GM12878 (cell line): ENCODE data around the gene OR52E2. TPM values are rescaled to one million over a fixed set of nuclear protein-coding genes. Genes with fewer than 3 reads are reported as not detected.

Source experiments
- ATAC-seq: fragments of 200-7000 bp; cut with Tn5 transposase; 3 replicates; pipeline ENCODE4 v1.9.1; 2020; ENCODE audit warnings: mild to moderate bottlenecking, moderate library complexity
- BruUV-seq: library from RNA; stranded (reverse); fragments of 400-500 nt; replicated peaks from 2 replicates; lab custom pipeline; 2021; lab: Mats Ljungman, UMichigan
- CTCF ChIA-PET: fragments of 300-600 bp; sonication (Branson Sonifier 250); formaldehyde crosslinking; extraction: SDS; loops from one replicate; lab custom pipeline; 2021; ENCODE audit warnings: inconsistent platforms; lab: Yijun Ruan, JAX
- POLR2A ChIA-PET: fragments of 350-600 bp; formaldehyde crosslinking; extraction: SDS; loops from one replicate; lab custom pipeline; 2021; ENCODE audit warnings: inconsistent platforms; lab: Charles Lee
- RAD21 ChIA-PET: fragments of 300-600 bp; sonication (Branson Sonifier 250); formaldehyde crosslinking; loops from one replicate; lab custom pipeline; 2023; ENCODE audit warnings: antibody characterized with exemption; ENCODE audit not compliant: unreplicated experiment; lab: Charles Lee
- SMC1A ChIA-PET: fragments of 300-600 bp; sonication (Branson Sonifier 250); formaldehyde crosslinking; loops from one replicate; lab custom pipeline; 2023; ENCODE audit not compliant: unreplicated experiment, uncharacterized antibody; lab: Charles Lee
- DNase-seq: peaks from one replicate; pipeline ENCODE4 v3.0.0-alpha.2; 2011; ENCODE audit warnings: low read depth, low spot score
- FAIRE-seq: peaks from 3 replicates; lab custom pipeline; 2011; peaks lifted over from hg19 to GRCh38; lab: Jason Lieb, UNC
- H2AFZ ChIP-seq: 2 replicates; pipeline ENCODE4 v1.6.0; 2011; ENCODE audit warnings: low read depth, low read length, control low read depth; ENCODE audit not compliant: control insufficient read depth
- H3K27ac ChIP-seq: 2 replicates; pipeline ENCODE4 v1.5.1; 2011; ENCODE audit warnings: control low read depth; ENCODE audit not compliant: control insufficient read depth, insufficient read depth
- H3K27me3 ChIP-seq, 2 experiments: replicated peaks in 1 of 2; 2 replicates each; pipeline versions ENCODE4 v1.6.0 to v1.6.1; 2011; ENCODE audit warnings: low read length in 1 of 2; ENCODE audit not compliant: control insufficient read depth in 2 of 2, insufficient read depth in 2 of 2
- H3K36me3 ChIP-seq, 2 experiments: 2 replicates each; pipeline ENCODE4 v1.5.1; 2011; ENCODE audit warnings: low read length in 1 of 2; ENCODE audit not compliant: control insufficient read depth in 2 of 2, insufficient read depth in 2 of 2
- H3K4me1 ChIP-seq: 2 replicates; pipeline ENCODE4 v1.6.1; 2011; ENCODE audit warnings: mild to moderate bottlenecking, low read length, moderate library complexity, mixed read lengths; ENCODE audit not compliant: control insufficient read depth, insufficient read depth
- H3K4me2 ChIP-seq: 2 replicates; pipeline ENCODE4 v1.6.0; 2011; ENCODE audit warnings: control low read depth; ENCODE audit not compliant: control insufficient read depth, insufficient read depth
- H3K4me3 ChIP-seq: fragments of 200-600 bp; sonication (generic); 2 replicates; pipeline ENCODE4 v1.5.1; 2016
- H3K79me2 ChIP-seq: 2 replicates; pipeline ENCODE4 v1.6.0; 2011; ENCODE audit warnings: low read length; ENCODE audit not compliant: control insufficient read depth, insufficient read depth
- H3K9ac ChIP-seq: 2 replicates; pipeline ENCODE4 v1.8.0; 2011; ENCODE audit warnings: low read length, control low read depth, mixed read lengths; ENCODE audit not compliant: control insufficient read depth, insufficient read depth
- H3K9me3 ChIP-seq: replicated peaks from 3 replicates; pipeline ENCODE4 v1.5.1; 2011; ENCODE audit warnings: mild to moderate bottlenecking, low read length; ENCODE audit not compliant: control insufficient read depth, insufficient read depth
- H4K20me1 ChIP-seq: 2 replicates; pipeline ENCODE4 v1.6.0; 2011; ENCODE audit not compliant: control insufficient read depth, insufficient read depth
- ATF2 ChIP-seq: IDR thresholded peaks from 2 replicates; pipeline ENCODE4 v1.6.1; 2012; ENCODE audit warnings: low read length, inconsistent platforms
- CBFB ChIP-seq: IDR thresholded peaks from 2 replicates; pipeline ENCODE4 v1.6.1; 2016; ENCODE audit warnings: antibody characterized with exemption, low read depth
- CBX5 ChIP-seq: sonication (generic); IDR thresholded peaks from 2 replicates; pipeline ENCODE4 v1.6.1; 2016; ENCODE audit warnings: low read depth, moderate library complexity, mild to moderate bottlenecking, inconsistent platforms
- CREB1 ChIP-seq: IDR thresholded peaks from 2 replicates; pipeline ENCODE4 v1.6.1; 2012; ENCODE audit warnings: low read depth, mild to moderate bottlenecking, inconsistent platforms
- HDAC2 ChIP-seq: fragments of 200-600 bp; sonication (generic); IDR thresholded peaks from 2 replicates; pipeline ENCODE4 v1.6.1; 2017
- HSF1 ChIP-seq: fragments of 150-350 bp; IDR thresholded peaks from 2 replicates; pipeline ENCODE4 v1.6.1; 2014; ENCODE audit warnings: mild to moderate bottlenecking, low read depth, low read length
- MEF2B ChIP-seq: fragments of 450-650 bp; IDR thresholded peaks from 2 replicates; pipeline ENCODE4 v1.6.1; 2018; ENCODE audit warnings: mild to moderate bottlenecking, moderate library complexity; ENCODE audit not compliant: partially characterized antibody, poor library complexity, severe bottlenecking
- NFXL1 ChIP-seq: fragments of 450-650 bp; IDR thresholded peaks from 2 replicates; pipeline ENCODE4 v1.6.1; 2017; ENCODE audit warnings: antibody characterized with exemption, mild to moderate bottlenecking, borderline replicate concordance
- NFYB ChIP-seq: IDR thresholded peaks from 2 replicates; pipeline ENCODE4 v1.6.1; 2011; ENCODE audit warnings: low read depth, mild to moderate bottlenecking, low read length, improper control_type of control experiment, moderate library complexity; ENCODE audit not compliant: insufficient read depth
- RBBP5 ChIP-seq: fragments of 200-600 bp; sonication (generic); conservative IDR thresholded peaks from 2 replicates; pipeline ENCODE4 v1.6.1; 2016
- SRF ChIP-seq, 2 experiments: IDR thresholded peaks; 2 replicates each; pipeline ENCODE4 v1.6.1; 2011; ENCODE audit warnings: low read depth in 2 of 2, low read length in 2 of 2, mild to moderate bottlenecking in 1 of 2, moderate library complexity in 1 of 2
- TBL1XR1 ChIP-seq: IDR thresholded peaks from 2 replicates; pipeline ENCODE4 v1.6.1; 2012; ENCODE audit warnings: low read depth, low read length, improper control_type of control experiment
- YBX1 ChIP-seq: fragments of 450-650 bp; IDR thresholded peaks from 2 replicates; pipeline ENCODE4 v1.6.1; 2016; ENCODE audit warnings: antibody characterized with exemption
- ZNF622 ChIP-seq: fragments of 450-650 bp; IDR thresholded peaks from 2 replicates; pipeline ENCODE4 v1.6.1; 2017; ENCODE audit warnings: mild to moderate bottlenecking, inconsistent platforms
- WGBS: methylation state at CpG from one replicate; pipeline ENCODE4 v1.1.6; 2016; ENCODE audit warnings: low lambda C conversion rate; ENCODE audit not compliant: insufficient replicate concordance, insufficient coverage; ENCODE audit errors: missing lambda C conversion rate; 5-methylcytosine and 5-hydroxymethylcytosine counted together
- in situ Hi-C: fragments of 300-500 bp; cut with MboI; formaldehyde crosslinking; loops from 9 replicates; pipeline ENCODE4 v1.14.3; 2018; ENCODE audit warnings: mixed read lengths
- intact Hi-C: fragments of 100-400 bp; cut with micrococcal nuclease; formaldehyde crosslinking; loops from one replicate; pipeline ENCODE4 v1.14.2; 2022; ENCODE audit not compliant: unreplicated experiment
- polyA plus RNA-seq, 11 experiments: library from polyadenylated mRNA; depleted of rRNA in 4 of 11; unstranded in 6 of 11; stranded (reverse) in 5 of 11; fragments of >200 nt; fragmentation: Nextera tagmentation in 4 of 11; fragmentation: Illumina TruSeq in 1 of 11; extraction: Ambion mirVana in 4 of 11; extraction: Trizol in 1 of 11; gene quantifications; 1 replicate in 1 of 11; 2 replicates in 10 of 11; pipeline versions ENCODE4 v1.2.1 to v1.2.3, GENCODE V29; 2011 to 2016; ENCODE audit warnings: inconsistent platforms in 2 of 11, missing spikeins in 2 of 11, low read depth in 1 of 11
- total RNA-seq, 4 experiments: library from RNA; depleted of rRNA in 3 of 4; stranded (reverse); fragments of >200 nt in 3 of 4; fragmentation: Illumina TruSeq in 1 of 4; extraction: Trizol in 1 of 4; gene quantifications; 2 replicates each; pipeline versions ENCODE4 v1.2.1 to v1.2.3, GENCODE V29; 2013 to 2021

The OR52E2 gene
- total and polyA plus RNA-seq, 10 of the 15 experiments (the other 5 are each of a cell fraction or from before 2014, with no cell fraction given): not detected

GRCh38 chr11:5081405-5081804 is 22.0 kb upstream of the OR52E2 start:
- no peaks in the 10 kb centered on the region for H3K4me1 ChIP-seq
- TF ChIP-seq CBFB: no peak
- no peak for TF ChIP-seq YBX1
- no peak for TF ChIP-seq CBX5
- no peak for TF ChIP-seq SRF (IDR thresholded peaks at IDR 0.05; ENCODE audit: low read depth in 2 of 2, low read length in 2 of 2)
- TF ChIP-seq HDAC2: no peak
- no peak for TF ChIP-seq NFXL1
- TF ChIP-seq MEF2B: no peak
- no peak for TF ChIP-seq HSF1
- TF ChIP-seq TBL1XR1: no peak
- no peak for TF ChIP-seq NFYB
- TF ChIP-seq CREB1: no peak
- TF ChIP-seq RBBP5: no peak
- TF ChIP-seq ZNF622: no peak
- TF ChIP-seq ATF2: no peak
- H3K4me3 ChIP-seq: no peak overlapping the region
- ChIA-PET SMC1A (no interaction called here), RAD21 (no interaction called here), CTCF (no interaction called here), POLR2A (no interaction called here)
- no peaks in the 10 kb centered on the region for H3K27me3 ChIP-seq
- no peaks in the 10 kb centered on the region for H3K9me3 ChIP-seq
- FAIRE-seq: no peak
- no peak overlapping the region for H2AFZ ChIP-seq
- no peak for ATAC-seq
- H4K20me1 ChIP-seq: no peaks in the 10 kb centered on the region
- no peaks in the 10 kb centered on the region for H3K36me3 ChIP-seq
- H3K79me2 ChIP-seq: no peaks in the 10 kb centered on the region
- 0% methylated on average over 2 of the region's 2 CpGs for WGBS
- no peak overlapping the region for H3K27ac ChIP-seq
- H3K4me2 ChIP-seq: no peak overlapping the region
- intact Hi-C loops: no loop called here
- in situ Hi-C loops: no loop called here
- DNase-seq: no peak
- BruUV-seq: no TSS peak
- no peak overlapping the region for H3K9ac ChIP-seq
